Tibial nerve (tissue), 4 donors: ENCODE data around the gene NLRP3. TPM values are rescaled to one million over a fixed set of nuclear protein-coding genes. Genes with fewer than 3 reads are reported as not detected.

Experiments used
- DNase-seq, 2 donors: peaks; one replicate each; pipeline ENCODE4 v3.0.0-alpha.2; 2019; ENCODE audit warnings: low spot score in 2 of 2
- H3K27ac ChIP-seq, 4 donors: fragments of 200-600 bp; sonication (generic) in 3 of 4; one replicate each; pipeline ENCODE4 v1.5.1; 2017 to 2019; ENCODE audit warnings: mild to moderate bottlenecking in 1 of 4
- H3K27me3 ChIP-seq, 2 donors: fragments of 200-600 bp; sonication (generic) in 1 of 2; one replicate each; pipeline versions ENCODE4 v1.5.1 to v1.6.0; 2017 to 2019
- H3K36me3 ChIP-seq, 3 donors: fragments of 200-600 bp; sonication (generic); one replicate each; pipeline ENCODE4 v1.5.1; 2018 to 2019
- H3K4me1 ChIP-seq, 4 donors: fragments of 200-600 bp; sonication (generic) in 3 of 4; one replicate each; pipeline ENCODE4 v1.5.1; 2017 to 2019
- H3K4me3 ChIP-seq, 4 donors: fragments of 200-600 bp; sonication (generic) in 3 of 4; one replicate each; pipeline ENCODE4 v1.5.1; 2017 to 2019; ENCODE audit warnings: mild to moderate bottlenecking in 1 of 4, moderate library complexity in 1 of 4
- H3K9me3 ChIP-seq, 4 donors: fragments of 200-600 bp; sonication (generic) in 3 of 4; one replicate each; pipeline ENCODE4 v1.5.1; 2017 to 2019
- EP300 ChIP-seq, 2 donors: sonication (generic); formaldehyde crosslinking; IDR thresholded peaks; one replicate each; pipeline ENCODE4 v1.6.1; 2017; ENCODE audit warnings: antibody characterized with exemption in 2 of 2, mild to moderate bottlenecking in 1 of 2
- POLR2A ChIP-seq, 2 donors: fragments of 450-650 bp; IDR thresholded peaks; one replicate each; pipeline ENCODE4 v1.6.1; 2017; ENCODE audit warnings: antibody characterized with exemption in 2 of 2, mild to moderate bottlenecking in 2 of 2, moderate library complexity in 2 of 2
- WGBS, 2 donors: methylation state at CpG; one replicate each; pipeline ENCODE4 v1.1.5; 2018; 5-methylcytosine and 5-hydroxymethylcytosine counted together
- total RNA-seq, 4 donors: library from RNA; depleted of rRNA; stranded (reverse); fragments of >200 nt; gene quantifications; one replicate each; pipeline ENCODE4 v1.1.0, GENCODE V29; 2016
- TF ChIP-seq, protein P1 (sequence below), 5 experiments: fragments of 200-600 bp in 3 of 5; fragments of 450-650 bp in 2 of 5; sonication (generic) in 3 of 5; IDR thresholded peaks; one replicate each; pipeline ENCODE4 v1.5.1; 2016 to 2019; ENCODE audit warnings: antibody characterized with exemption in 5 of 5, mild to moderate bottlenecking in 3 of 5, moderate library complexity in 2 of 5

Gene NLRP3
- total RNA-seq, 4 donors from 2014 or later, result 1.3 to 4.9 (median 3.1) TPM

DNA sequence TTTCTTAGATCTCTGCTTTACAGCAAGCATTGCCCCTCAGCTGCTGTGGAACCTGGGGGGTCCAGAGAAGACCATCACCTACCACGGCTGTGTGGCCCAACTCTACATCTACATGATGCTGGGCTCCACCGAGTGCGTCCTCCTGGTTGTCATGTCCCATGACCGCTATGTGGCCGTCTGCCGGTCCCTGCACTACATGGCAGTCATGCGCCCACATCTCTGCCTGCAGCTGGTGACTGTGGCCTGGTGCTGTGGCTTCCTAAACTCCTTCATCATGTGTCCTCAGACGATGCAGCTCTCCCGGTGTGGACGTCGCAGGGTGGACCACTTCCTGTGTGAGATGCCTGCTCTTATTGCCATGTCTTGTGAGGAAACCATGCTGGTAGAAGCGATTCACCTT is 75.4 kb downstream of the NLRP3 start:
- TF ChIP-seq EP300 (IDR thresholded peaks at IDR 0.05) (no peak), POLR2A (IDR thresholded peaks at IDR 0.05) (no peak)
- TF ChIP-seq, protein P1, sequence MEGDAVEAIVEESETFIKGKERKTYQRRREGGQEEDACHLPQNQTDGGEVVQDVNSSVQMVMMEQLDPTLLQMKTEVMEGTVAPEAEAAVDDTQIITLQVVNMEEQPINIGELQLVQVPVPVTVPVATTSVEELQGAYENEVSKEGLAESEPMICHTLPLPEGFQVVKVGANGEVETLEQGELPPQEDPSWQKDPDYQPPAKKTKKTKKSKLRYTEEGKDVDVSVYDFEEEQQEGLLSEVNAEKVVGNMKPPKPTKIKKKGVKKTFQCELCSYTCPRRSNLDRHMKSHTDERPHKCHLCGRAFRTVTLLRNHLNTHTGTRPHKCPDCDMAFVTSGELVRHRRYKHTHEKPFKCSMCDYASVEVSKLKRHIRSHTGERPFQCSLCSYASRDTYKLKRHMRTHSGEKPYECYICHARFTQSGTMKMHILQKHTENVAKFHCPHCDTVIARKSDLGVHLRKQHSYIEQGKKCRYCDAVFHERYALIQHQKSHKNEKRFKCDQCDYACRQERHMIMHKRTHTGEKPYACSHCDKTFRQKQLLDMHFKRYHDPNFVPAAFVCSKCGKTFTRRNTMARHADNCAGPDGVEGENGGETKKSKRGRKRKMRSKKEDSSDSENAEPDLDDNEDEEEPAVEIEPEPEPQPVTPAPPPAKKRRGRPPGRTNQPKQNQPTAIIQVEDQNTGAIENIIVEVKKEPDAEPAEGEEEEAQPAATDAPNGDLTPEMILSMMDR (IDR thresholded peaks at IDR 0.05), result no peak
- WGBS, 2 donors, result 92 to 95% methylated on average over 12 of the region's 12 CpGs
- Histone ChIP-seq H3K27ac (no peak overlapping the region), H3K9me3 (no peaks in the 10 kb centered on the region), H3K4me1 (no peaks in the 10 kb centered on the region), H3K36me3 (no peaks in the 10 kb centered on the region), H3K27me3 (peaks cover 0 to 8% of the 10 kb centered on the region in 2 donors), H3K4me3 (no peak overlapping the region)
- DNase-seq, result no peak

DNA sequence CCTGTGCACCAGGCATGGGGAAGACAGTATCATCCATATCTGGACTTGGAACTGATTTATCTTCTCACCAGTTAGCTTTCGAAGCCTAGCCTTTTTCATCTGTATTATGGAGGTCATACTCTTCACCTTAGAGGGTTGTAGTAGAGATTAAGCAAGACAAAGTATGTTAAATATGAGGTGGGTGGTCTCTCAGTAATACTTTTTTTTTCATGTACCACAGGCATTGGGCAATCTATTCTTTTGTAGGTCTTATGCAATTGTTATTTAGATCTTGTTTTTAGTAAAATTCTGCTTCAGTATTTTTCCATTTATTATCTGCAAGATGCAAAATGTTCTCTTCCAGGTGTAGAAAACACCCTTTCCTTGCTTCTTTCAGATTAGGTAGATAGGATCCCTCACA is 77.1 kb downstream of the NLRP3 start:
- Histone ChIP-seq H3K27ac (no peak overlapping the region), H3K36me3 (no peaks in the 10 kb centered on the region), H3K27me3 (peaks cover 0 to 8% of the 10 kb centered on the region in 2 donors), H3K9me3 (no peaks in the 10 kb centered on the region), H3K4me3 (no peak overlapping the region), H3K4me1 (no peaks in the 10 kb centered on the region)
- DNase-seq, result no peak
- no peak for TF ChIP-seq POLR2A (IDR thresholded peaks at IDR 0.05)
- WGBS, 2 donors, result 63 to 72% methylated on average over 1 of the region's 1 CpG

DNA sequence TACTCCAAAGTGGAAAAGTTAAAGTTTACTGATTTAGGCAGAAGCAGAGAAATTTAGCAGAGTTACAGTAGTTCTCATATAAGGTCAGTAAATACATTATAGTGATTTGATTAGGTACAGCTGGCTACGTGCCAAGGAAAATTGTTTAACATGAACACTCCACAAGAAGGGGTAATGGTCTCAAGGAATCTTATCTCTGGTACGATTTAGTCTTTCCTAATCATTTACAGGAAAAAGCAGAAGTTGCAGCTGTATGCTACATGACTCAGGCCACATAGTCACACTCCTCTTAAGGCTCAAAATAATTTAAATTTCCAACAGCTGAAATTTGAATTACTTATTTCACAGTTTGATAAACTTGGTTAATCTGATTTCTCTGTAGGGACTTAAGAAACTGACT is 78.8 kb downstream of the NLRP3 start:
- no peaks in the 10 kb centered on the region for H3K36me3 ChIP-seq
- H3K4me1 ChIP-seq, result no peaks in the 10 kb centered on the region
- DNase-seq, result no peak
- 42 to 44% methylated on average over 2 of the region's 2 CpGs for WGBS, 2 donors
- H3K4me3 ChIP-seq, result no peak overlapping the region
- TF ChIP-seq EP300 (IDR thresholded peaks at IDR 0.05), result no peak
- H3K27me3 ChIP-seq, result peaks cover 0 to 8% of the 10 kb centered on the region in 2 donors
- H3K27ac ChIP-seq, result no peak overlapping the region
- no peaks in the 10 kb centered on the region for H3K9me3 ChIP-seq

DNA sequence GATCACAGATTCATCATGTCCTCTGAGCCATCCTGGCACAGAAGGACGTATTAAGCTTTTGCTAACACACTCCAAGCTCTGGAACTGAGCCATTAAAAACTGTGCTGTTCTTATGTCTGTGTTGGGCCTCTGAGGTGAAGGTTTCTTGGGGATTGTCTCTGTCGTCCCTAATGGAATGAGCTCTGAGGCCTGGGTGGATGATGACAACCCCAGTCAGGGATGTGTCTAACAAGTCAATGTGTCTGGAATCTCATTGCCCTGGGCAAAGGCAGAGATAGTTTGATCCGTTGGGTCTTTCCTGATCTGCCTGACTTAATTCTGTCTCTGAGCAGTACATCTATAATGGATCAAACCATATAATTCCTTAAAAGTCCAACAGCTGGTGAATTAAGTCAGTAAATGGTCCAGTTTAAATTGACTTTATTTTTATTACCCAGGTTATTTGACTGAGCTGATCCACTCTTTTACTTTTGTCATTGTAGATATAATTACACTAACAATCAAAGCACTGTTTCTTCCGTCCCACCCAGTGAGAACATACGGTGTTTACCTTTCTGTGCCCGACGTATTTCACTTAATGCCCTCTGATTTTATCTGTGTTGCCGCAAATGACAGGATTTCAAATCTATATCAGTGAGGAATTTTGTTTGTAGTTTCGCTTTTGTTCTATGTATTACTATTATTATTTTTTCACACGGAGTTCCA is 80.8 kb downstream of the NLRP3 start:
- Histone ChIP-seq H3K4me3 (no peak overlapping the region), H3K9me3 (no peaks in the 10 kb centered on the region), H3K4me1 (no peaks in the 10 kb centered on the region), H3K27ac (no peak overlapping the region), H3K27me3 (peaks cover 0 to 8% of the 10 kb centered on the region in 2 donors), H3K36me3 (no peaks in the 10 kb centered on the region)
- 59 to 62% methylated on average over 10 of the region's 10 CpGs for WGBS, 2 donors
- no peak for DNase-seq
- TF ChIP-seq, protein P1 (IDR thresholded peaks at IDR 0.05), result no peak
- TF ChIP-seq POLR2A (IDR thresholded peaks at IDR 0.05) (no peak), EP300 (IDR thresholded peaks at IDR 0.05) (no peak)

Other genes with a start within 250 kb of the NLRP3 start
- 10 to 100 TPM; 11.1 to 34.1 (median 15.6) TPM for gene ZNF124, start 244.2 kb upstream of the NLRP3 start, total RNA-seq
- not detected for gene VN1R5, start 160.1 kb upstream of the NLRP3 start, total RNA-seq
- gene ZNF496, start 84.3 kb upstream of the NLRP3 start, total RNA-seq, result 10 to 100 TPM; 37.5 to 60.6 (median 51.6) TPM
- not detected for gene OR2B11, start 41.9 kb downstream of the NLRP3 start, total RNA-seq
- gene OR2C3, start 120.3 kb downstream of the NLRP3 start, total RNA-seq, result under 1 TPM in 1 of 4 donors, not detected in 3; 0.21 TPM
- 1 to 10 TPM in 1 of 4 donors, under 1 TPM in 1, not detected in 2; 0.42 to 9.0 TPM for gene GCSAML, start 133.0 kb downstream of the NLRP3 start, total RNA-seq
- gene OR2G2, start 172.2 kb downstream of the NLRP3 start, total RNA-seq, result not detected
- not detected for gene OR2G3, start 189.4 kb downstream of the NLRP3 start, total RNA-seq